C1 segment of cervical spinal cord (tissue), 14 donors: ENCODE data around the gene DNM3.
"Not testable (repeated sequence)": the region's sequence is repeated elsewhere in the genome, so short reads cannot be mapped to it uniquely, and the experiment has no call there.

Experiments
- DNase-seq, 14 donors: peaks; one replicate each; lab custom pipeline; 2025; lab: John Stamatoyannopoulos, UW

DNM3 gene

GRCh38 chr1:172024516-172024915 lies 183.2 kb downstream of the DNM3 start:
- no peak for DNase-seq

- DNase-seq, result not testable (repeated sequence)
Measured at GRCh38 chr1:172024944-172025738, 183.8 kb downstream of the DNM3 start.

GRCh38 chr1:172040466-172040865 lies 199.2 kb downstream of the DNM3 start:
- DNase-seq, result no peak

- no peak for DNase-seq
Measured at GRCh38 chr1:172041102-172041501, 199.8 kb downstream of the DNM3 start.

- DNase-seq, result no peak
Measured at GRCh38 chr1:172041742-172042141, 200.4 kb downstream of the DNM3 start.

GRCh38 chr1:172043900-172044299 lies 202.6 kb downstream of the DNM3 start:
- DNase-seq, result no peak

GRCh38 chr1:172051898-172052297 lies 210.6 kb downstream of the DNM3 start:
- DNase-seq, result no peak

- no peak for DNase-seq
Measured at GRCh38 chr1:172054172-172054571, 212.9 kb downstream of the DNM3 start.

- not testable (repeated sequence) for DNase-seq
Measured at GRCh38 chr1:172055816-172056419, 214.6 kb downstream of the DNM3 start.

- DNase-seq, result no peak
Measured at GRCh38 chr1:172068334-172068733, 227.0 kb downstream of the DNM3 start.

GRCh38 chr1:172069051-172069450 lies 227.8 kb downstream of the DNM3 start:
- DNase-seq, result no peak

- DNase-seq, result no peak
Measured at GRCh38 chr1:172069534-172069933, 228.2 kb downstream of the DNM3 start.

- DNase-seq, result peak in 1 of 14 donors; percentile 42
Measured at GRCh38 chr1:172070055-172070454, 228.8 kb downstream of the DNM3 start.

- DNase-seq, result no peak
Measured at GRCh38 chr1:172071746-172072145, 230.4 kb downstream of the DNM3 start.

- DNase-seq, result not testable (repeated sequence)
Measured at GRCh38 chr1:172079859-172080258, 238.6 kb downstream of the DNM3 start.

- no peak for DNase-seq
Measured at GRCh38 chr1:172083191-172083590, 241.9 kb downstream of the DNM3 start.

GRCh38 chr1:172084876-172085275 lies 243.6 kb downstream of the DNM3 start:
- DNase-seq, result no peak

- DNase-seq, result no peak
Measured at GRCh38 chr1:172085317-172085716, 244.0 kb downstream of the DNM3 start.

GRCh38 chr1:172086137-172086536 lies 244.8 kb downstream of the DNM3 start:
- DNase-seq, result no peak

GRCh38 chr1:172088256-172088655 lies 247.0 kb downstream of the DNM3 start:
- DNase-seq, result no peak

- no peak for DNase-seq
Measured at GRCh38 chr1:172089768-172090510, 248.6 kb downstream of the DNM3 start.

- DNase-seq, result no peak
Measured at GRCh38 chr1:172090511-172090817, 249.2 kb downstream of the DNM3 start.

- DNase-seq, result no peak
Measured at GRCh38 chr1:172095846-172096245, 254.5 kb downstream of the DNM3 start.
